Measurements from ENCODE around the gene PLCD3.

DNA sequence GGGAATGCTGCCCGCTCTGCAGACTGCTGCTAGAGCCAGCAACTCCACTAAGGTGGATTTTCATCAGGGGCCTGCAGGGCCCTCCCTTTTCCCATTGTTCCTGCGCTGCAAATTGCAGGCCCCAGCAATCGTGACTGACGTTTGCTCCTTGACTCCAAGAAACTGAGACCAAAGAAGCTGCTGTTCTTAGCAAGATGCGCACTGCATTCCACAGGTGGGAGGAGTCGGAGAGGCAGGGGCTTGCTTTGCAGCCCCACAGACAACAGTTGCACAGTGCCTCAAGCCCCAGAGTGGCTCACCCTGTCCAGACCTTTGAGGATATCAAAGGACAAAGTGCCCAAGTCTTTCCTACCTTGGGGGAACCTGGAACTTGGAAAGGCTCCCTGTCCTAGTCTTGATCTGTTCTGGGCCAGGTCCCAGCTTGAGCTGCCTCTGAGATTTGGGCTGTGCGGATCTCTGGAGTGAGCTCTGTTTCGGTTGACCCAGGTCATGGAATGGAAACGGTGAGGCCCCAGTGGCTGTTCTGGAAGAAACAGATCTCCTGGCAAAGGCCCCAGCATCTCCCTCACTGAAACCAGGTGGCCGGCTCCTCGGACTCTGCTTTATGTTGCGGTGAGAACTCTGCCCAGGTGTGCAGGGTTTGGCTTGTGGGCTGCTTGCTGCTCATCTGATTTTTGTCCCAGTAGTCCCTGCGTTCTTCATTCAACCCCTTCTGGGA lies 24.9 kb downstream of the PLCD3 start:
- no peak for TF ChIP-seq ZNF558 (CRISPR knock-in tag; IDR thresholded peaks at IDR 0.05; ENCODE audit: borderline replicate concordance)
- no peak for TF ChIP-seq ZKSCAN5 (CRISPR knock-in tag; IDR thresholded peaks at IDR 0.05)
